Spinal cord (tissue), 10 donors: ENCODE results near the gene BLTP3B. TPM values are rescaled to one million over a fixed set of nuclear protein-coding genes. Genes with fewer than 3 reads are reported as not detected.
"Not testable (repeated sequence)": the region's sequence is repeated elsewhere in the genome, so short reads cannot be mapped to it uniquely, and the experiment has no call there.

Experiments
- DNase-seq, 6 donors: peaks; one replicate each; pipeline versions ENCODE4 v3.0.0 to v3.0.0-alpha.2; 2013 to 2015; ENCODE audit warnings: low spot score in 6 of 6, low read depth in 4 of 6
- H3K27ac ChIP-seq: one replicate; pipeline ENCODE4 v1.5.1; 2013; ENCODE audit warnings: low read depth, low read length, control low read depth
- H3K27me3 ChIP-seq: one replicate; pipeline ENCODE4 v1.6.1; 2013; ENCODE audit warnings: low read length; ENCODE audit not compliant: control insufficient read depth, insufficient read depth
- H3K36me3 ChIP-seq: one replicate; pipeline ENCODE4 v1.6.1; 2013; ENCODE audit warnings: low read length; ENCODE audit not compliant: control insufficient read depth, insufficient read depth
- H3K4me1 ChIP-seq: one replicate; pipeline ENCODE4 v1.6.1; 2013; ENCODE audit warnings: low read length; ENCODE audit not compliant: control insufficient read depth, insufficient read depth
- H3K4me3 ChIP-seq: one replicate; pipeline ENCODE4 v1.5.1; 2013; ENCODE audit warnings: low read depth, low read length, control low read depth
- H3K9me3 ChIP-seq: one replicate; pipeline ENCODE4 v1.6.1; 2013; ENCODE audit warnings: low read length; ENCODE audit not compliant: control insufficient read depth, insufficient read depth
- WGBS: methylation state at CpG from one replicate; pipeline ENCODE4 v1.1.5; 2013; ENCODE audit warnings: missing lambda C conversion rate; ENCODE audit not compliant: insufficient coverage; 5-methylcytosine and 5-hydroxymethylcytosine counted together
- polyA plus RNA-seq, 2 donors: library from polyadenylated mRNA; unstranded; fragments of 120-200 nt; gene quantifications; one replicate each; pipeline ENCODE4 v1.2.1, GENCODE V29; 2013; ENCODE audit not compliant: insufficient read length in 2 of 2
- total RNA-seq, 2 donors: library from RNA; depleted of rRNA in 1 of 2; stranded (reverse); fragments of 120-200 nt in 1 of 2; fragments of >200 nt in 1 of 2; gene quantifications; one replicate each; pipeline versions ENCODE4 v1.2.3 to v1.2.4, GENCODE V29; 2013 to 2014
- donor health status: healthy.

BLTP3B gene
- total and polyA plus RNA-seq, 4 donors: 36.2 to 134 (median 45.1) TPM

- no CpG with 5 or more reads among the region's 2 CpGs for WGBS
- H3K4me1 ChIP-seq: no peaks in the 10 kb centered on the region
- no peak overlapping the region for H3K27ac ChIP-seq
- no peak overlapping the region for H3K4me3 ChIP-seq
- no peaks in the 10 kb centered on the region for H3K9me3 ChIP-seq
- no peaks in the 10 kb centered on the region for H3K36me3 ChIP-seq
- no peaks in the 10 kb centered on the region for H3K27me3 ChIP-seq
- no peak for DNase-seq
Observed at GRCh38 chr12:100179252-100179651, 36.6 kb upstream of the BLTP3B start.

- H3K9me3 ChIP-seq, H3K4me1 ChIP-seq, H3K4me3 ChIP-seq, H3K36me3 ChIP-seq, DNase-seq, H3K27me3 ChIP-seq, H3K27ac ChIP-seq: not testable (repeated sequence)
- WGBS: 98% methylated on average over 8 of the region's 8 CpGs
Observed at GRCh38 chr12:100176493-100176892, 33.8 kb upstream of the BLTP3B start.

GRCh38 chr12:100174495-100174894, 31.8 kb upstream of the BLTP3B start:
- H3K36me3 ChIP-seq: peaks cover 3% of the 10 kb centered on the region
- peaks cover 7% of the 10 kb centered on the region for H3K4me1 ChIP-seq
- no peaks in the 10 kb centered on the region for H3K9me3 ChIP-seq
- no peaks in the 10 kb centered on the region for H3K27me3 ChIP-seq
- H3K4me3 ChIP-seq: no peak overlapping the region
- H3K27ac ChIP-seq: no peak overlapping the region
- DNase-seq: no peak

GRCh38 chr12:100173111-100173510, 30.4 kb upstream of the BLTP3B start:
- 97% methylated on average over 3 of the region's 6 CpGs for WGBS
- Histone ChIP-seq H3K4me3 (no peak overlapping the region), H3K36me3 (peaks cover 3% of the 10 kb centered on the region), H3K27me3 (no peaks in the 10 kb centered on the region), H3K9me3 (no peaks in the 10 kb centered on the region), H3K4me1 (peaks cover 7% of the 10 kb centered on the region), H3K27ac (no peak overlapping the region)
- DNase-seq: no peak

- Histone ChIP-seq H3K4me1 (peaks cover 7% of the 10 kb centered on the region), H3K9me3 (no peaks in the 10 kb centered on the region), H3K27me3 (no peaks in the 10 kb centered on the region), H3K36me3 (peaks cover 3% of the 10 kb centered on the region), H3K27ac (no peak overlapping the region), H3K4me3 (no peak overlapping the region)
- peak in 1 of 6 donors; percentile 25 for DNase-seq
Observed at GRCh38 chr12:100171248-100171647, 28.6 kb upstream of the BLTP3B start.

GRCh38 chr12:100170313-100170858, 27.7 kb upstream of the BLTP3B start:
- H3K4me3 ChIP-seq: no peak overlapping the region
- peak in 2 of 6 donors; percentile 33 to 67 for DNase-seq
- no peaks in the 10 kb centered on the region for H3K9me3 ChIP-seq
- no peak overlapping the region for H3K27ac ChIP-seq
- 67% methylated on average over 5 of the region's 7 CpGs for WGBS
- H3K27me3 ChIP-seq: no peaks in the 10 kb centered on the region
- peaks cover 7% of the 10 kb centered on the region for H3K4me1 ChIP-seq
- peaks cover 3% of the 10 kb centered on the region for H3K36me3 ChIP-seq

- no peaks in the 10 kb centered on the region for H3K27me3 ChIP-seq
- H3K4me3 ChIP-seq: no peak overlapping the region
- 100% methylated on average over 7 of the region's 9 CpGs for WGBS
- no peak overlapping the region for H3K27ac ChIP-seq
- peaks cover 3% of the 10 kb centered on the region for H3K36me3 ChIP-seq
- no peaks in the 10 kb centered on the region for H3K9me3 ChIP-seq
- no peak for DNase-seq
- peaks cover 8% of the 10 kb centered on the region for H3K4me1 ChIP-seq
Observed at GRCh38 chr12:100169345-100169744, 26.7 kb upstream of the BLTP3B start.

- Histone ChIP-seq H3K4me1 (peaks cover 15% of the 10 kb centered on the region), H3K36me3 (peaks cover 3% of the 10 kb centered on the region), H3K4me3 (no peak overlapping the region), H3K27ac (no peak overlapping the region), H3K27me3 (no peaks in the 10 kb centered on the region), H3K9me3 (no peaks in the 10 kb centered on the region)
- DNase-seq: no peak
- WGBS: 90% methylated on average over 3 of the region's 4 CpGs
Observed at GRCh38 chr12:100168562-100168961, 25.9 kb upstream of the BLTP3B start.

- 96% methylated on average over 10 of the region's 10 CpGs for WGBS
- no peak for DNase-seq
- H3K27ac ChIP-seq: no peak overlapping the region
Observed at GRCh38 chr12:100166232-100166631, 23.6 kb upstream of the BLTP3B start.

GRCh38 chr12:100165356-100165755, 22.7 kb upstream of the BLTP3B start:
- Histone ChIP-seq H3K4me3 (no peak overlapping the region), H3K27ac (no peak overlapping the region), H3K4me1 (peaks cover 12% of the 10 kb centered on the region), H3K36me3 (no peaks in the 10 kb centered on the region), H3K9me3 (no peaks in the 10 kb centered on the region), H3K27me3 (no peaks in the 10 kb centered on the region)
- no peak for DNase-seq
- 100% methylated on average over 1 of the region's 3 CpGs for whole genome bisulfite sequencing

More at GRCh38 chr12:100166232-100166631, 23.6 kb upstream of the BLTP3B start:
- Histone ChIP-seq H3K27me3 (no peaks in the 10 kb centered on the region), H3K4me1 (peaks cover 15% of the 10 kb centered on the region), H3K36me3 (no peaks in the 10 kb centered on the region), H3K9me3 (no peaks in the 10 kb centered on the region), H3K4me3 (no peak overlapping the region)
